GM23248 (cell line): ENCODE measurements around the gene INPP5A. TPM values are rescaled to one million over a fixed set of nuclear protein-coding genes. Genes with fewer than 3 reads are reported as not detected.

Source experiments
- DNase-seq: peaks from one replicate; pipeline ENCODE4 v3.0.0-alpha.2; 2015
- H2AFZ ChIP-seq: fragments of 200-600 bp; sonication (generic); 2 replicates; pipeline ENCODE4 v1.6.1; 2016; ENCODE audit warnings: antibody characterized with exemption
- H3F3A ChIP-seq: fragments of 200-600 bp; sonication (generic); 2 replicates; pipeline ENCODE4 v1.6.1; 2016; ENCODE audit warnings: mild to moderate bottlenecking, antibody characterized with exemption, mixed run types; ENCODE audit not compliant: insufficient read depth
- H3K27ac ChIP-seq: fragments of 200-600 bp; sonication (generic); 2 replicates; pipeline ENCODE4 v1.5.1; 2016; ENCODE audit warnings: mild to moderate bottlenecking
- H3K27me3 ChIP-seq: fragments of 200-600 bp; sonication (generic); replicated peaks from 2 replicates; pipeline ENCODE4 v1.6.1; 2016; ENCODE audit warnings: mild to moderate bottlenecking; ENCODE audit not compliant: insufficient read depth
- H3K36me3 ChIP-seq: fragments of 200-600 bp; sonication (generic); 2 replicates; pipeline ENCODE4 v1.6.1; 2016; ENCODE audit warnings: low read depth, mild to moderate bottlenecking
- H3K4me1 ChIP-seq: fragments of 200-600 bp; sonication (generic); 2 replicates; pipeline ENCODE4 v1.6.1; 2016; ENCODE audit warnings: mild to moderate bottlenecking; ENCODE audit not compliant: insufficient read depth
- H3K4me2 ChIP-seq: fragments of 200-600 bp; sonication (generic); one replicate; pipeline ENCODE4 v1.6.1; 2016; ENCODE audit warnings: mild to moderate bottlenecking; ENCODE audit not compliant: unreplicated experiment
- H3K4me3 ChIP-seq: fragments of 200-600 bp; sonication (generic); 2 replicates; pipeline ENCODE4 v1.5.1; 2016; ENCODE audit warnings: mild to moderate bottlenecking
- H3K79me2 ChIP-seq: fragments of 200-600 bp; sonication (generic); 2 replicates; pipeline ENCODE4 v1.6.1; 2016; ENCODE audit warnings: mild to moderate bottlenecking; ENCODE audit not compliant: insufficient read depth
- H3K9ac ChIP-seq: fragments of 200-600 bp; sonication (generic); 2 replicates; pipeline ENCODE4 v1.6.1; 2016; ENCODE audit warnings: mild to moderate bottlenecking
- H3K9me2 ChIP-seq: fragments of 200-600 bp; sonication (generic); 2 replicates; pipeline ENCODE4 v1.6.1; 2016; ENCODE audit warnings: mixed run types, mild to moderate bottlenecking, moderate library complexity; ENCODE audit not compliant: insufficient read depth
- H3K9me3 ChIP-seq: fragments of 200-600 bp; sonication (generic); one replicate; pipeline ENCODE4 v1.6.1; 2017; ENCODE audit warnings: low read depth
- H4K20me1 ChIP-seq: fragments of 200-600 bp; sonication (generic); 2 replicates; pipeline ENCODE4 v1.6.0; 2016; ENCODE audit not compliant: insufficient read depth
- EZH2 ChIP-seq: fragments of 200-600 bp; sonication (generic); IDR thresholded peaks from 2 replicates; pipeline ENCODE4 v1.6.1; 2018; ENCODE audit warnings: antibody characterized with exemption, mild to moderate bottlenecking; ENCODE audit not compliant: insufficient read depth, poor library complexity, severe bottlenecking
- EZH2phosphoT487 ChIP-seq: fragments of 200-600 bp; sonication (generic); IDR thresholded peaks from 2 replicates; pipeline ENCODE4 v1.6.1; 2018; ENCODE audit warnings: antibody characterized with exemption, moderate library complexity, mild to moderate bottlenecking, low read depth; ENCODE audit not compliant: insufficient read depth
- WGBS, 2 experiments: methylation state at CpG; one replicate each; pipeline ENCODE4 v1.1.6; 2015 to 2017; ENCODE audit warnings: low lambda C conversion rate in 2 of 2, low coverage in 1 of 2; ENCODE audit errors: missing lambda C conversion rate in 2 of 2; 5-methylcytosine and 5-hydroxymethylcytosine counted together
- in situ Hi-C: fragments of 300-500 bp; cut with MboI; formaldehyde crosslinking; loops from 2 replicates; pipeline ENCODE4 v1.15.0; 2020
- polyA plus RNA-seq: library from polyadenylated mRNA; unstranded; fragments of >200 nt; fragmentation: Nextera tagmentation; extraction: Ambion mirVana; gene quantifications from 2 replicates; pipeline ENCODE4 v1.2.1, GENCODE V29; 2016
- total RNA-seq: library from RNA; depleted of rRNA; stranded (reverse); fragments of >200 nt; shearing (Covaris generic); gene quantifications from 2 replicates; pipeline ENCODE4 v1.2.3, GENCODE V29; 2014

INPP5A gene
- total and polyA plus RNA-seq, 2 experiments from 2014 or later: 2.3 to 35.2 TPM

- no peaks in the 10 kb centered on the region for H3K9me3 ChIP-seq
- WGBS, 2 experiments: 88 to 96% methylated on average over 6 of the region's 6 CpGs
- H3K27ac ChIP-seq: no peak overlapping the region
- DNase-seq: no peak
- H3F3A ChIP-seq: no peaks in the 10 kb centered on the region; the same call in 1 of the 2 replicates
- H3K4me2 ChIP-seq: no peak overlapping the region
- in situ Hi-C loops: no loop called here
- H2AFZ ChIP-seq: no peak overlapping the region
- H4K20me1 ChIP-seq: no peaks in the 10 kb centered on the region
- H3K4me1 ChIP-seq: no peaks in the 10 kb centered on the region
- H3K36me3 ChIP-seq: no peaks in the 10 kb centered on the region
- H3K4me3 ChIP-seq: no peak overlapping the region
- no peaks in the 10 kb centered on the region for H3K9me2 ChIP-seq
- no peak for TF ChIP-seq EZH2
- TF ChIP-seq EZH2phosphoT487: no peak
- no peaks in the 10 kb centered on the region; the same call in 1 of the 2 replicates for H3K79me2 ChIP-seq
- no peak overlapping the region for H3K9ac ChIP-seq
- no peaks in the 10 kb centered on the region for H3K27me3 ChIP-seq
These were observed 80.8 kb downstream of the INPP5A start for GRCh38 chr10:132618158-132618919.

GRCh38 chr10:132619927-132620326 lies 82.3 kb downstream of the INPP5A start:
- Histone ChIP-seq H3K4me3 (no peak overlapping the region), H3K4me1 (no peaks in the 10 kb centered on the region), H3K36me3 (no peaks in the 10 kb centered on the region), H3K9me3 (no peaks in the 10 kb centered on the region), H3K9me2 (no peaks in the 10 kb centered on the region), H2AFZ (no peak overlapping the region), H3K4me2 (no peak overlapping the region), H3K79me2 (no peaks in the 10 kb centered on the region; the same call in 1 of the 2 replicates), H3K27me3 (no peaks in the 10 kb centered on the region), H4K20me1 (no peaks in the 10 kb centered on the region), H3K27ac (no peak overlapping the region), H3K9ac (no peak overlapping the region), H3F3A (no peaks in the 10 kb centered on the region; the same call in 1 of the 2 replicates)
- no peak for DNase-seq
- in situ Hi-C loops: no loop called here
- no peak for TF ChIP-seq EZH2phosphoT487
- no peak for TF ChIP-seq EZH2
- 98 to 100% methylated on average over 2 of the region's 2 CpGs for WGBS, 2 experiments

GRCh38 chr10:132624061-132624846 lies 86.7 kb downstream of the INPP5A start:
- Histone ChIP-seq H3K9me2 (no peaks in the 10 kb centered on the region), H3K9ac (no peak overlapping the region), H3K36me3 (no peaks in the 10 kb centered on the region), H3K4me3 (no peak overlapping the region), H3K79me2 (peaks cover 3% of the 10 kb centered on the region; the same call in 1 of the 2 replicates), H4K20me1 (no peaks in the 10 kb centered on the region), H3F3A (no peaks in the 10 kb centered on the region; the same call in 1 of the 2 replicates), H2AFZ (no peak overlapping the region), H3K27ac (no peak overlapping the region), H3K9me3 (no peaks in the 10 kb centered on the region), H3K4me2 (no peak overlapping the region), H3K4me1 (peaks cover 8% of the 10 kb centered on the region), H3K27me3 (no peaks in the 10 kb centered on the region)
- no peak for DNase-seq
- WGBS, 2 experiments: 90 to 93% methylated on average over 24 to 31 of the region's 31 CpGs
- TF ChIP-seq EZH2phosphoT487 (no peak), EZH2 (no peak)
- in situ Hi-C loops: no loop called here

GRCh38 chr10:132624847-132625471 lies 87.4 kb downstream of the INPP5A start:
- no peak for TF ChIP-seq EZH2phosphoT487
- TF ChIP-seq EZH2: no peak
- Histone ChIP-seq H3F3A (no peaks in the 10 kb centered on the region; the same call in 1 of the 2 replicates), H3K9ac (no peak overlapping the region), H3K27ac (no peak overlapping the region), H3K4me1 (peaks cover 8% of the 10 kb centered on the region), H3K27me3 (no peaks in the 10 kb centered on the region), H2AFZ (no peak overlapping the region), H3K9me3 (no peaks in the 10 kb centered on the region), H3K36me3 (no peaks in the 10 kb centered on the region), H4K20me1 (no peaks in the 10 kb centered on the region), H3K4me2 (no peak overlapping the region), H3K4me3 (no peak overlapping the region), H3K9me2 (no peaks in the 10 kb centered on the region), H3K79me2 (peaks cover 8% of the 10 kb centered on the region; the same call in 1 of the 2 replicates)
- in situ Hi-C loops: no loop called here
- 60 to 65% methylated on average over 10 to 12 of the region's 12 CpGs for WGBS, 2 experiments
- DNase-seq: peak; percentile 22
